Suppressor macrophage treated with lipopolysaccharide for 4 hours (primary cell): ENCODE data around the gene TNFRSF13B.
A peak's percentile ranks its signal among the peaks of the same experiment; 100 is the strongest.
"Not testable (repeated sequence)": the region's sequence is repeated elsewhere in the genome, so short reads cannot be mapped to it uniquely, and the experiment has no call there.

Experiments used
- DNase-seq: peaks from one replicate; pipeline ENCODE4 v3.0.0-alpha.2; 2020

TNFRSF13B gene

GRCh38 chr17:17004997-17005614 is 33.2 kb upstream of the TNFRSF13B start:
- DNase-seq = not testable (repeated sequence)

GRCh38 chr17:17004251-17004996 is 32.5 kb upstream of the TNFRSF13B start:
- no peak for DNase-seq

- not testable (repeated sequence) for DNase-seq
Observed at GRCh38 chr17:17002731-17003715, 31.1 kb upstream of the TNFRSF13B start.

- DNase-seq = peak; percentile 75
Observed at GRCh38 chr17:17001874-17002520, 30.1 kb upstream of the TNFRSF13B start.

- DNase-seq = no peak
Observed at GRCh38 chr17:17001076-17001777, 29.3 kb upstream of the TNFRSF13B start.

- no peak for DNase-seq
Observed at GRCh38 chr17:16999931-17000625, 28.2 kb upstream of the TNFRSF13B start.

- no peak for DNase-seq
Observed at GRCh38 chr17:16997514-16998429, 25.9 kb upstream of the TNFRSF13B start.

- DNase-seq = not testable (repeated sequence)
Observed at GRCh38 chr17:16996726-16997125, 24.8 kb upstream of the TNFRSF13B start.

GRCh38 chr17:16995930-16996329 is 24.0 kb upstream of the TNFRSF13B start:
- DNase-seq = no peak

GRCh38 chr17:16994631-16995030 is 22.7 kb upstream of the TNFRSF13B start:
- DNase-seq = no peak

- DNase-seq = peak; percentile 79
Observed at GRCh38 chr17:16991349-16992009, 19.6 kb upstream of the TNFRSF13B start.

- no peak for DNase-seq
Observed at GRCh38 chr17:16989953-16990860, 18.3 kb upstream of the TNFRSF13B start.

- no peak for DNase-seq
Observed at GRCh38 chr17:16989230-16989952, 17.5 kb upstream of the TNFRSF13B start.

GRCh38 chr17:16988749-16989229 is 16.9 kb upstream of the TNFRSF13B start:
- no peak for DNase-seq

- peak; percentile 92 for DNase-seq
Observed at GRCh38 chr17:16987830-16988601, 16.1 kb upstream of the TNFRSF13B start.

GRCh38 chr17:16987066-16987829 is 15.3 kb upstream of the TNFRSF13B start:
- no peak for DNase-seq
